Measurements from ENCODE around the gene SLC25A28. TPM values are rescaled to one million over a fixed set of nuclear protein-coding genes. Genes with fewer than 3 reads are reported as not detected.
A peak's percentile ranks its signal among the peaks of the same experiment; 100 is the strongest.

SLC25A28 gene
- total RNA-seq, 4 donors from 2014 or later, result 37.0 to 69.4 (median 42.2) TPM

DNA sequence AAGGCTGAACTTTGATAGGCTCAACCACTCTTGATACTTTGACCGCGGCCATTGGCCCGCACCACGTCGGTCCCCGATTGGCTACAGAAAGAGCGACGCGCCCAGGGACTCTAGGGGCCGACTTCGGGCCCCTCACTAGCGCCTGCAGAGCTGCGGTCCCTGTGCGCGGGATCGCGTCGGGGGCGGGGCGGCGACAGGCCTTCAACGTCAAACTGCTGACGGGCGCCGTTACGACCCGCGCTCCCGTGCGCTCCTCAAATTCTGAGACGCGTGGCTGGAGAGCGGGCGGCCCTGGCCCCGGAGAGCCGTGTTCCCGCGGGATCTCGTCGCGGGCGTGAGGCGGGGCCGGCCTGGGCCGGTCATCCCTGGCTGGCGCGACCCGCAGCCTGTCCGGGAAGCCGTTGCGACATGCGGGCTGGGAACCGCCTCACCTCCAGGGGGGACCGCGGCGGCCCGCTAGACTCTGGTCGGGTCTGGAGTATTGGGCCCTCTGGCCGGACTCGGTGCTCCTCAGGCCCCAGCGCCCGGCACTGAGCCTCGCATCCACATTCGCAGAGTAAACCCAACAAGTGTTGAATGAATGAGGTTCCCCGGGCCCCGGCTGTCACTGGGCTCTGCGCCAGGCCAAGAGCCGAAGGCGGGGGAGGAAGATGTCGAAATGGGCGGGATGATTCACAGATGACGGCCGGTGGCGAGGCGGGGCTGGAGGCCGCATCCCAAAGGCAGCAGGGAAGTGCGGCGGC lies 643 bp upstream of the SLC25A28 start:
- under 1% methylated on average over 35 of the region's 78 CpGs for WGBS
- peak overlapping the region; percentile 94 for H3K4me3 ChIP-seq

GRCh38 chr10:99619090-99619800 lies 994 bp downstream of the SLC25A28 start:
- DNase-seq (ENCODE audit: low spot score in 2 of 2), result no peak
- Histone ChIP-seq H3K9me3 (no peaks in the 10 kb centered on the region), H3K4me1 (peaks cover 47% of the 10 kb centered on the region), H3K36me3 (peaks cover 2% of the 10 kb centered on the region), H3K27ac (peak overlapping the region; percentile 98), H3K27me3 (no peaks in the 10 kb centered on the region), H3K4me3 (peak overlapping the region; percentile 94)
- 1% methylated on average over 9 of the region's 9 CpGs for WGBS
- TF ChIP-seq POLR2AphosphoS5 (IDR thresholded peaks at IDR 0.05), result no peak

More for the DNA sequence above, 643 bp upstream of the SLC25A28 start:
- Histone ChIP-seq H3K27me3 (no peaks in the 10 kb centered on the region), H3K27ac (peak overlapping the region; percentile 98), H3K4me1 (peaks cover 43% of the 10 kb centered on the region), H3K36me3 (peaks cover 2% of the 10 kb centered on the region), H3K9me3 (no peaks in the 10 kb centered on the region)
- TF ChIP-seq POLR2AphosphoS5 (IDR thresholded peaks at IDR 0.05) (peak; percentile 71 to 81 (median 80)), POLR2A (IDR thresholded peaks at IDR 0.05) (peak; percentile 58 to 62), EP300 (IDR thresholded peaks at IDR 0.05) (no peak)
- TF ChIP-seq, protein P1, sequence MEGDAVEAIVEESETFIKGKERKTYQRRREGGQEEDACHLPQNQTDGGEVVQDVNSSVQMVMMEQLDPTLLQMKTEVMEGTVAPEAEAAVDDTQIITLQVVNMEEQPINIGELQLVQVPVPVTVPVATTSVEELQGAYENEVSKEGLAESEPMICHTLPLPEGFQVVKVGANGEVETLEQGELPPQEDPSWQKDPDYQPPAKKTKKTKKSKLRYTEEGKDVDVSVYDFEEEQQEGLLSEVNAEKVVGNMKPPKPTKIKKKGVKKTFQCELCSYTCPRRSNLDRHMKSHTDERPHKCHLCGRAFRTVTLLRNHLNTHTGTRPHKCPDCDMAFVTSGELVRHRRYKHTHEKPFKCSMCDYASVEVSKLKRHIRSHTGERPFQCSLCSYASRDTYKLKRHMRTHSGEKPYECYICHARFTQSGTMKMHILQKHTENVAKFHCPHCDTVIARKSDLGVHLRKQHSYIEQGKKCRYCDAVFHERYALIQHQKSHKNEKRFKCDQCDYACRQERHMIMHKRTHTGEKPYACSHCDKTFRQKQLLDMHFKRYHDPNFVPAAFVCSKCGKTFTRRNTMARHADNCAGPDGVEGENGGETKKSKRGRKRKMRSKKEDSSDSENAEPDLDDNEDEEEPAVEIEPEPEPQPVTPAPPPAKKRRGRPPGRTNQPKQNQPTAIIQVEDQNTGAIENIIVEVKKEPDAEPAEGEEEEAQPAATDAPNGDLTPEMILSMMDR (IDR thresholded peaks at IDR 0.05), result no peak
- DNase-seq (ENCODE audit: low spot score in 2 of 2), result peak; percentile 97

DNA sequence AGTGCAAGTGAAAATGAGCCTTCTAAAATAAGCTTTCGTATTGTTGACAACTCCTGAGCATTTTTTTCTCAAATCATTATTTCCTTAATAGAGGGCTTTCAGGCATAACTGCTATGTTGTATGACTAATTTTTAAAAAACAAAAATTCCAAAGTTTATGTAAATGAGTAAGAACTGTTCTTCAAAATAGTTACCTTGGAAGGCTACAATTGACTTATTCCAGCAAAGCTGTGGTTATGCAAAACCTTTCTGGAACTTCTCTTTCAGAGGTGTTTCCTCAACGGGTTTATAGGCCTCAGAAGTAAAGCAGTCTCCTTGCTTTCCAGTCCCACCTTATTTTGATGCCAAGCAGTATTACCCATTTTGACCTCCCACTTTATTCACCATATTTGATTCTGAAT lies 2.5 kb downstream of the SLC25A28 start:
- no peaks in the 10 kb centered on the region for H3K27me3 ChIP-seq
- TF ChIP-seq POLR2A (IDR thresholded peaks at IDR 0.05), result no peak
- TF ChIP-seq EP300 (IDR thresholded peaks at IDR 0.05), result no peak
- TF ChIP-seq, protein P1 (IDR thresholded peaks at IDR 0.05), result no peak
- TF ChIP-seq POLR2AphosphoS5 (IDR thresholded peaks at IDR 0.05), result no peak
- peaks cover 55% of the 10 kb centered on the region for H3K4me1 ChIP-seq
- WGBS, result 51% methylated on average over 2 of the region's 2 CpGs
- no peak overlapping the region for H3K27ac ChIP-seq
- DNase-seq (ENCODE audit: low spot score in 2 of 2), result no peak
- H3K9me3 ChIP-seq, result no peaks in the 10 kb centered on the region
- H3K4me3 ChIP-seq, result peak overlapping the region; percentile 94
- H3K36me3 ChIP-seq, result peaks cover 12% of the 10 kb centered on the region

GRCh38 chr10:99615426-99615825 lies 4.8 kb downstream of the SLC25A28 start:
- WGBS, result 68% methylated on average over 4 of the region's 4 CpGs
- Histone ChIP-seq H3K27me3 (no peaks in the 10 kb centered on the region), H3K36me3 (peaks cover 23% of the 10 kb centered on the region), H3K27ac (no peak overlapping the region), H3K4me3 (no peak overlapping the region), H3K4me1 (peaks cover 46% of the 10 kb centered on the region), H3K9me3 (no peaks in the 10 kb centered on the region)
- no peak for TF ChIP-seq EP300 (IDR thresholded peaks at IDR 0.05)
- no peak for TF ChIP-seq POLR2AphosphoS5 (IDR thresholded peaks at IDR 0.05)
- no peak for TF ChIP-seq POLR2A (IDR thresholded peaks at IDR 0.05)
- TF ChIP-seq, protein P1 (IDR thresholded peaks at IDR 0.05), result no peak
- DNase-seq (ENCODE audit: low spot score in 2 of 2), result no peak

DNA sequence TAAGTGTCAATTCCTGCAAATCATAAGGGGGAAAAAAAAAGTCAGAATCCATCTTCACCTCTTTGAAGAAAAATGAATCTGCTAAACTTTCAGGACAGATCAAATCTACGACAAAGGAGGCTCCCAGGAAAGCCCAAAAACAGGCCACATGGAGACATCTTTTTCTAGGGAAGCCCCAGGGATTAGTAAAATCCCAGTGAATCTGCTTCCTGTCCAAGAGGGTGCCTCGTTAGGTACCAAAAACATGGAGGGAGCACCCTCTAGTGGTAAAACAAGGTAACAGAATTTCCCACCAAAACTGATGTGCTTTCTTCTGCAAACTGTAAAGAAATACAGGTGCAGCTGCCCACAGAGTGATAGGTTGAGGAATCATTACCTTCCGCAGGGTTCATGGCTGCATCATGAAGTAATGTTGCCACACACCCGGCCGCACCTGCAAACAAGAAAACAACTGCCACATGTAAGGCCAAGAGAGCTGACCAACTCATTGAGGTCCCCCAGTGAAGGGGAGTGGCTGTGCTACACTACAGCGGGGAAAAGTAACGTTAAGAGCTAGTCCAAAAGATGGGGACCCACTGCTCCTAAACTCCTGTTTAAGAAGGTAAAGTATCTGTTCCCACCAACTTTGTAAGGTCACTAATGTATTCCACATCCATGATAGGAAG lies 7.9 kb downstream of the SLC25A28 start:
- H3K9me3 ChIP-seq, result no peaks in the 10 kb centered on the region
- no peak for DNase-seq (ENCODE audit: low spot score in 2 of 2)
- no peaks in the 10 kb centered on the region for H3K27me3 ChIP-seq
- 27% methylated on average over 7 of the region's 7 CpGs for WGBS
- H3K36me3 ChIP-seq, result peaks cover 36% of the 10 kb centered on the region
- H3K4me3 ChIP-seq, result no peak overlapping the region
- TF ChIP-seq POLR2AphosphoS5 (IDR thresholded peaks at IDR 0.05), result no peak
- TF ChIP-seq POLR2A (IDR thresholded peaks at IDR 0.05), result no peak
- TF ChIP-seq, protein P1 (IDR thresholded peaks at IDR 0.05), result peak; percentile 60 to 73
- H3K4me1 ChIP-seq, result peaks cover 23% of the 10 kb centered on the region
- no peak overlapping the region for H3K27ac ChIP-seq

Data from suprapubic skin (tissue), 4 donors.